Activated T-helper 2 cell treated with anti-CD3 and anti-CD28 coated beads, Interferon-gamma antibody, Interleukin-2, Interleukin-4, amounts not matched to agents 10 μg/mL and 5 μg/mL and 100 μg/mL, durations not matched to agents 14 hours and 24 hours and 36 hours (primary cell): ENCODE results near the gene SUPT6H. TPM values are rescaled to one million over a fixed set of nuclear protein-coding genes. Genes with fewer than 3 reads are reported as not detected.
"Not testable (repeated sequence)": the region's sequence is repeated elsewhere in the genome, so short reads cannot be mapped to it uniquely, and the experiment has no call there.

Experiments used
- DNase-seq: peaks from one replicate; pipeline ENCODE4 v3.0.0; 2021; ENCODE audit warnings: low spot score
- H3K27ac Mint-ChIP-seq: one replicate; pipeline ENCODE4 v1.8.0; 2021; ENCODE audit warnings: mixed read lengths
- H3K27me3 Mint-ChIP-seq: one replicate; pipeline ENCODE4 v1.8.0; 2021; ENCODE audit warnings: low read depth, mixed read lengths
- H3K36me3 Mint-ChIP-seq: one replicate; pipeline ENCODE4 v1.8.0; 2021; ENCODE audit warnings: low read depth, mixed read lengths
- H3K4me1 Mint-ChIP-seq: one replicate; pipeline ENCODE4 v1.8.0; 2021; ENCODE audit warnings: low read depth, mixed read lengths
- H3K4me3 Mint-ChIP-seq: one replicate; pipeline ENCODE4 v1.8.0; 2021; ENCODE audit warnings: low read depth, mild to moderate bottlenecking, moderate library complexity, mixed read lengths
- H3K9me3 Mint-ChIP-seq: one replicate; pipeline ENCODE4 v1.8.0; 2021; ENCODE audit warnings: mixed read lengths
- intact Hi-C: fragments of 100-400 bp; cut with micrococcal nuclease; formaldehyde crosslinking; loops from one replicate; pipeline ENCODE4 v1.15.1; 2023
- total RNA-seq: library from RNA; stranded (reverse); gene quantifications from 2 replicates; pipeline ENCODE4 v1.2.3, GENCODE V29; 2022

SUPT6H gene
- total RNA-seq, 1 donor from 2014 or later, result 97.5 TPM

- intact Hi-C loops, result loop anchor here (1.0 to 5.0 kb wide), 4 partner anchors 10 to 234 kb away; partner anchors contain the start of genes BLTP2 and NEK8
- H3K4me1 Mint-ChIP-seq, result peaks cover 28% of the 10 kb centered on the region
- DNase-seq, result no peak
- peak overlapping the region; percentile 83 for H3K4me3 Mint-ChIP-seq
- peaks cover 15% of the 10 kb centered on the region for H3K27me3 Mint-ChIP-seq
- H3K27ac Mint-ChIP-seq, result peak overlapping the region; percentile 84
- H3K36me3 Mint-ChIP-seq, result peaks cover 38% of the 10 kb centered on the region
- no peaks in the 10 kb centered on the region for H3K9me3 Mint-ChIP-seq
These were observed 56.5 kb downstream of the SUPT6H start for GRCh38 chr17:28718333-28719020.

GRCh38 chr17:28719021-28719433 lies 57.0 kb downstream of the SUPT6H start:
- Mint-ChIP-seq H3K27ac (peak overlapping the region; percentile 95), H3K4me3 (peak overlapping the region; percentile 99), H3K36me3 (peaks cover 43% of the 10 kb centered on the region), H3K4me1 (peaks cover 28% of the 10 kb centered on the region), H3K9me3 (no peaks in the 10 kb centered on the region), H3K27me3 (peaks cover 15% of the 10 kb centered on the region)
- DNase-seq, result no peak
- intact Hi-C loops, result loop anchor here (1.0 to 5.0 kb wide), 4 partner anchors 9 to 233 kb away; partner anchors contain the start of genes BLTP2 and NEK8

- Mint-ChIP-seq H3K36me3 (peaks cover 57% of the 10 kb centered on the region), H3K4me1 (peaks cover 42% of the 10 kb centered on the region), H3K27me3 (peaks cover 12% of the 10 kb centered on the region), H3K4me3 (peak overlapping the region; percentile 99), H3K9me3 (no peaks in the 10 kb centered on the region), H3K27ac (peak overlapping the region; percentile 95)
- DNase-seq, result no peak
- intact Hi-C loops, result loop anchor here (10.0 kb wide), 3 partner anchors 394 to 864 kb away; partner anchors contain the start of gene GIT1
These were observed 58.4 kb downstream of the SUPT6H start for GRCh38 chr17:28720247-28720996.

- H3K36me3 Mint-ChIP-seq, result peaks cover 61% of the 10 kb centered on the region
- H3K4me3 Mint-ChIP-seq, result peak overlapping the region; percentile 99
- intact Hi-C loops, result loop anchor here (10.0 kb wide), 3 partner anchors 394 to 864 kb away; partner anchors contain the start of gene GIT1
- peaks cover 12% of the 10 kb centered on the region for H3K27me3 Mint-ChIP-seq
- peak overlapping the region; percentile 95 for H3K27ac Mint-ChIP-seq
- H3K4me1 Mint-ChIP-seq, result peaks cover 45% of the 10 kb centered on the region
- not testable (repeated sequence) for DNase-seq, H3K9me3 Mint-ChIP-seq
These were observed 59.0 kb downstream of the SUPT6H start for GRCh38 chr17:28720997-28721329.

- Mint-ChIP-seq H3K27me3 (peaks cover 10% of the 10 kb centered on the region), H3K27ac (no peak overlapping the region), H3K9me3 (no peaks in the 10 kb centered on the region), H3K36me3 (peaks cover 61% of the 10 kb centered on the region), H3K4me1 (peaks cover 51% of the 10 kb centered on the region), H3K4me3 (peak overlapping the region; percentile 99)
- DNase-seq, result no peak
- intact Hi-C loops, result loop anchor here (10.0 kb wide), 3 partner anchors 392 to 862 kb away; partner anchors contain the start of gene GIT1
These were observed 60.6 kb downstream of the SUPT6H start for GRCh38 chr17:28722417-28723158.

- Mint-ChIP-seq H3K27ac (peak overlapping the region; percentile 54), H3K9me3 (no peaks in the 10 kb centered on the region), H3K4me1 (peaks cover 50% of the 10 kb centered on the region), H3K4me3 (peak overlapping the region; percentile 26), H3K27me3 (peaks cover 6% of the 10 kb centered on the region), H3K36me3 (peaks cover 61% of the 10 kb centered on the region)
- intact Hi-C loops, result loop anchor here (10.0 kb wide), 3 partner anchors 392 to 862 kb away; partner anchors contain the start of gene GIT1
- no peak for DNase-seq
These were observed 61.3 kb downstream of the SUPT6H start for GRCh38 chr17:28723159-28723835.

- DNase-seq, H3K9me3 Mint-ChIP-seq, H3K27me3 Mint-ChIP-seq: not testable (repeated sequence)
- Mint-ChIP-seq H3K4me1 (peaks cover 48% of the 10 kb centered on the region), H3K36me3 (peaks cover 61% of the 10 kb centered on the region), H3K4me3 (peak overlapping the region; percentile 90), H3K27ac (peak overlapping the region; percentile 90)
- intact Hi-C loops, result loop anchor here (10.0 kb wide), 3 partner anchors 391 to 861 kb away; partner anchors contain the start of gene GIT1
These were observed 62.0 kb downstream of the SUPT6H start for GRCh38 chr17:28723836-28724499.

- peaks cover 61% of the 10 kb centered on the region for H3K36me3 Mint-ChIP-seq
- H3K4me1 Mint-ChIP-seq, result peaks cover 49% of the 10 kb centered on the region
- intact Hi-C loops, result loop anchor here (5.0 to 10.0 kb wide), 4 partner anchors 118 to 860 kb away; partner anchors contain the start of genes FAM222B and GIT1
- H3K4me3 Mint-ChIP-seq, result peak overlapping the region; percentile 90
- DNase-seq, result no peak
- H3K9me3 Mint-ChIP-seq, result no peaks in the 10 kb centered on the region
- peak overlapping the region; percentile 90 for H3K27ac Mint-ChIP-seq
- H3K27me3 Mint-ChIP-seq, result no peaks in the 10 kb centered on the region
These were observed 62.6 kb downstream of the SUPT6H start for GRCh38 chr17:28724500-28725165.

- peaks cover 53% of the 10 kb centered on the region for H3K4me1 Mint-ChIP-seq
- H3K9me3 Mint-ChIP-seq, result no peaks in the 10 kb centered on the region
- H3K4me3 Mint-ChIP-seq, result peak overlapping the region; percentile 90
- no peaks in the 10 kb centered on the region for H3K27me3 Mint-ChIP-seq
- H3K36me3 Mint-ChIP-seq, result peaks cover 55% of the 10 kb centered on the region
- intact Hi-C loops, result loop anchor here (5.0 to 10.0 kb wide), 4 partner anchors 117 to 860 kb away; partner anchors contain the start of genes FAM222B and GIT1
- peak overlapping the region; percentile 90 for H3K27ac Mint-ChIP-seq
- no peak for DNase-seq
These were observed 63.2 kb downstream of the SUPT6H start for GRCh38 chr17:28725166-28725659.

GRCh38 chr17:28725660-28726225 lies 63.7 kb downstream of the SUPT6H start:
- intact Hi-C loops, result loop anchor here (2.0 to 10.0 kb wide), 5 partner anchors 117 to 859 kb away; partner anchors contain the start of genes DHRS13, FAM222B and GIT1
- H3K4me1 Mint-ChIP-seq, result peaks cover 50% of the 10 kb centered on the region
- H3K27me3 Mint-ChIP-seq, result no peaks in the 10 kb centered on the region
- H3K27ac Mint-ChIP-seq, result peak overlapping the region; percentile 90
- DNase-seq, result no peak
- peaks cover 50% of the 10 kb centered on the region for H3K36me3 Mint-ChIP-seq
- no peaks in the 10 kb centered on the region for H3K9me3 Mint-ChIP-seq
- H3K4me3 Mint-ChIP-seq, result peak overlapping the region; percentile 90
